ENCODE results near the gene TMEM130. TPM values are rescaled to one million over a fixed set of nuclear protein-coding genes. Genes with fewer than 3 reads are reported as not detected.

TMEM130 gene
- total RNA-seq, 1 donor from 2014 or later = 0.61 TPM

DNA sequence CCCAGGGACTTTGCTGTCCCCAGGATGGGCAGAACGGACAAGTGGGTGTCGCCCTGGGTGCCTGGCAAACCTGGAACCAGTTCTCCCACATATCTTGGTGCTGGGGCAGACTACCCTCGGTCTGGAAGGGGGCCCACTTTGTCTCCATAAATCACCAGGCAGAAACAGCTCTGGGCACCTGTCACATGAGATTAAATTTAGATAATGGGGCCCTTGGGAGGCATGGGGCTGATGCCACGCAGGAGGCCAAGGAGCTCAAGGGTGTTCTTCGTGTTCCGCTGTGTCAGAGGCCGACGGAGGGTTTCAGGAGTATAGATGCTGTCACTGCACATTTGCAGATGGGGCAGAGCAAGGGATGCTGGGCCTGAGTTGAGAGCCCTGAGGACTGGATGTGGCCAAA is 72.7 kb downstream of the TMEM130 start:
- DNase-seq (ENCODE audit: low read depth, low spot score) = no peak
- TF ChIP-seq CTCF (conservative IDR thresholded peaks at IDR 0.05) = no peak
- Mint-ChIP-seq H3K9me3 (peaks cover 8% of the 10 kb centered on the region), H3K27ac (ENCODE audit: unreplicated experiment) (no peak overlapping the region), H3K36me3 (ENCODE audit: low read depth) (no peaks in the 10 kb centered on the region), H3K4me3 (no peak overlapping the region), H3K4me1 (no peaks in the 10 kb centered on the region), H3K27me3 (ENCODE audit: low read depth) (peaks cover 3% of the 10 kb centered on the region)

Small RNA genes lying within 50 kb of the gene (microRNA-seq; reads per million reads assigned to microRNA genes)
- 5.3 reads per million for gene MIR3609

Other genes with a start within 250 kb of the TMEM130 start
- 66.9 and 74.2 TPM in 2 replicates for gene TRRAP, start 8.5 kb upstream of the TMEM130 start, total RNA-seq

Measured in neural crest cell (in vitro differentiated cells).